HG03280 (cell line): ENCODE measurements around the gene TRIO.
"Not testable (repeated sequence)": the region's sequence is repeated elsewhere in the genome, so short reads cannot be mapped to it uniquely, and the experiment has no call there.

Source experiments
- ATAC-seq: cut with Tn5 transposase; IDR thresholded peaks from one replicate; pipeline ENCODE4 v1.9.1; 2021; ENCODE audit warnings: mild to moderate bottlenecking, moderate library complexity; ENCODE audit not compliant: unreplicated experiment

Gene TRIO

DNA sequence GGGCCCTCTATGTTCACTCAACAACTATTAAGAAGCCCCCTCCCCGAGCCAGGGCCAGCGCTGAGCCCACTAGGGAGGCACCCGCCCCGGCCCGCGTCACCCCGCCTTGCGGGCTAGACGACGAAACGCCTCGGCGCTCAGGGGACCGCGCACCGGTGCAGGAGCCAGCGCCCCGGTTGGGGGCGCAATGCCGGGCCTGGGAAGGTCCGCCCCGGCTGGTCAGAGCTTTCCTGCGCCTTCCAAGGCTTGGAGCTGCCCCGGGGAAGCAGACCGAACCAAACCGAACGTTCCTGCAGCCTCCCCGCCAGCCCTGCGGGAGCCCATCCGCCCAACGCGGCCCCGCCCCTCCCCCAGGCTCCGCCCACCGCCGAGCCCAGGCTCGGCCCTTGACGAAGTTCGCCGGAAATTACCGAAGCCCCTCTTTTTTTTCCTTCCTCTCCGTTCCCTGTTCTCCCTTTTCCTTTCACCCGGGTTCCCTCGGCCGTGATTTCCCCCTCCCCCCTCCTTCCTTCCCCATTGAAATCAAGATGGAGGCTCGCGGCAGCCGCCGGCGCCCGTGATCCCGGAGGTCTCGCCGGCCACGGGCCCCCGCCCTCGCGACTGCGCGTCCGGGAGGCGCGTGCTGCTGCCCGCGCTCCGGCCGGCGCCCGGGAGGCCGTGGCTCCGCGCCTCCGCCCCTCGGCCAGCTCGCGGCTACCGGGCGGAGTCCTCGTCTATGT, at the start of gene TRIO:
Gene TRIO, plus strand, starts transcription at position 516 of the 719 bp plus-strand sequence. CDS start 384 bp downstream, outside the sequence.
- peak; percentile 45 for ATAC-seq

DNA sequence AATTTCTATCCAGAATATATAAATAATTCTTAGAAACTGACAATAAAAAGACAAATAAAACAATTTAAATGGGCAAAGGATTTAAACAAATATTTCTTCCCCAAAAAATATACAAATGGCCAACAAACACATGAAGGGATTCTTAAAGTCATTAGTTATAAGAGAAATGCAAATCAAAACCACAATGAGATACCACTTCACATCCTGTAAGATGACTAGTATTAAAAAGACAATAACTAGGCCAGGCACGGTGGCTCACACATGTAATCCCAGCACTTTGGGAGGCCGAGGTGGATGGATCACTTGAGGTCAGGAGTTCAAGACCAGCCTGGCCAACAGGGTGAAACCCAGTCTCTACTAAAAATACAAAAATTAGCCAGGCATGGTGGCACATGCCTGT, 45.8 kb upstream of the TRIO start:
- ATAC-seq, result not testable (repeated sequence)

DNA sequence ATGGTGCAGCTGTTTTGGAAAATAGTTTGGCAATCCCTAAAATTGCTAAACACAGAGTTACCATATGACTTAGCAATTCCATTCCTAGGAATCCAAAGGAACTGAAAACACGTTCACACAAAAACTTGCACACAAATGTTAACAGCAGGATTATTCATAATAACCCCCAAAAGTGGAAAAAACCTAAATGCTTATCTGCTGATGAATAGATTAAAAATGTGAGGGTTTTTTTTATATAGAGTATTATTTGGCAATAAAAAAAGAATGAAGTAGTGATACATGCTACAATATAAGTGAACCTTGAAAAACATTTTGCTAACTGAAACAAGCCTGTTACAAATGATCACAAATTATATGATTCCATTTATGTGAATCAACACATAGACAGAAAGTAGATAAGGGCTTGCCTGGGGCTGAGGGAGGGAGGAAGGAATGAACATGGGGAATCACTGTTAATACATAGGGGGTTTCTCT, 45.1 kb upstream of the TRIO start:
- ATAC-seq, result no peak

DNA sequence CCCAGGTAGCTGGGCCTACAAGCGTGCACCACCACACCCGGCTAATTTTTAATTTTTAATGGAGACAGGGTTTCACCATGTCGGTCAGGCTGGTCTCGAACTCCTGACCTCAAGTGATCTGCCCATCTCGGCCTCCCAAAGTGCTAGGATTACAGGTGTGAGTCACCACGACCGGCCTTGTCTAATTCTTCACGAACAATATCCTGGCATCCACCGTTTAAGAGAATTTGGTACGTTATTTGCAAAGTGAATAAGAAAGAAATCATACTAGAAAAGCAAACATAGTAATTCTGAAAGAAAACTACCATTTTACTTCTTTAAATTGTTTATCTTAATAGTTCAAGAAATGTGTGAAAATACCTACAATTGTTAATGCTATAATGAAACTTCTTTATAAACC, 42.9 kb upstream of the TRIO start:
- no peak for ATAC-seq

DNA sequence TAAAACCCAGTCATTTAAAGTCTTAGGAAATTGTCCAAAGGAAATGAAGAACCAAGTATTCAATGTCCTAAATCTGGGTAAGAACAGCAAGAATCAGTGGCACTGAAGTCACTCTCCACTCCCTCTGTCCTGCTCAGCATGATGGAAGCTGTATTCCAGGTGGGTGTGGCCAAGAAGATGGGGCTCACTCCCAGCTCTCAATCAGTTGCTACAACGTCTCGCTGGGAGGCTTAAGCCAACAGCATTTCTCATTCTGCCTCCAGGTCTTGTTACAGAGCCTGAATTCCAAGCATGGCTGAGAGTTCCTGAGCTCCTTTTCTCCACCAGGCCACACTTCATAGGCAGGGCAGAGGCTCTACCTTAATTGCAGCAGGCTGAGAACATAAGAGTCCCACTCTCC, 41.2 kb upstream of the TRIO start:
- no peak for ATAC-seq

DNA sequence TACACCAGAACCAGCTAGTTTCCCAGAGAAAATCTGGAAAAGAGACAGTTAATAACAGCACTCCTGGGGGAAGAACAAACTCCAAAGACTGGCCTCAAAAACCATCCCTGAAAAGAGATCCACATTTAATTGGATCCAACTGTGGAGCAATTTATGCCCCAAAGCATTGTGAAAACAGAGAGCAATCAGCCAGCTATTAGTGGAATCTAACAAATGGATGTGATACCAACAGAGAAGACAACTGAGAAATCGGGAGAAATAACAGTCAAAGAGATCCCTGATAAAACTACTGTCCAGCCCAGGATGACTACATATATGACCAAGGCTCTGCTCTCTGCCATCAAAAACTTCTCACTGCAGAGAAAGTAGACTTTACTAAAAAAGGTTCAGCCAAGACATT, 40.5 kb upstream of the TRIO start:
- no peak for ATAC-seq

DNA sequence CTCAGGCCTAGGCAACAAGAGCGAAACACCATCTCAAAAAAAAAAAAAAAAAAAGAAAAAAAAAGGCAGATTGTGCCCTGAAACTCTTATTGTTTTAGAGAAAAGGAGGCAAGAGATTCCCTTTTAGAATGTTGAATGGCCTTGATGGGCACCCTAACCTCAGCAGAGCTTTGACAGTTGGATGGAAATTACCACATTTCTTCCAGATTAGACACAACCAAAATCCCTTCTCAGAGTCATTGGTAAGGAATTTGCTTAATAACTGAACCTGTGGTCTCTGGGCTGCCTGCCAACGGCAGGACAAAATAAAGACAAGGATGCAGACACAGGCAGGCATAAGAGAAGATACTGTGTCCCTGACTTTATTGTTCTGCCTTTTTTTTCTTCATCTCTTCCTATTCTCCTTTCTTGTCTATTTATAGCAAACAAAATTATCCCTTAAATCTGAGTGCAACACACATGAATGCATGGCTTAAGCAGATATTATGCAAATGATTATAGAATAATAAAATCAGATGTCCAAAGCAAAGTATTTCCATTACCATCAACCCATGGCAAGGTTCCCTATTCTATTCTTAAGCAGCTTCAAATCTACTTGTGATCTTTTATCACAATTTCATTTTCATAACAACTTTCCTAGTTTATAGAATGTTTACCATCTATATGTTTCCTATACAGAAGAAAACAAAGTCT, 37.3 kb upstream of the TRIO start:
- no peak for ATAC-seq

DNA sequence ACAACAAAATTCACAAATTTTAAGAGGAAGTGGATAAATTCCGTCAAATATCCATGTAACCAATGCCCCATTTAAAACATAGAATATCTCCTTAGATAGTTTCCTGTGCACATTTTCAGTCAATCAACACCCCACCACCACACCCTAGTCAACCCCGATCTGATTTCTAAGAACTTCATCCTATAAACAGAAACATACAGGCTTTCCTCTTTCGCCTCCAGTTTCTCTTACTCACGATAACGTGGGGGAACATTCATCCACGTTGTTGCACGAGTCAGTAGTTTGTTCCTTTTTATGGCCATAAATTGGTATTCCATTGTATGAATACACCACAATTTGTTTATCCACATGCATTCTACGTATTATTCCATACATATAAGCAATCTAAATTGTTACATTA, 35.6 kb upstream of the TRIO start:
- no peak for ATAC-seq

DNA sequence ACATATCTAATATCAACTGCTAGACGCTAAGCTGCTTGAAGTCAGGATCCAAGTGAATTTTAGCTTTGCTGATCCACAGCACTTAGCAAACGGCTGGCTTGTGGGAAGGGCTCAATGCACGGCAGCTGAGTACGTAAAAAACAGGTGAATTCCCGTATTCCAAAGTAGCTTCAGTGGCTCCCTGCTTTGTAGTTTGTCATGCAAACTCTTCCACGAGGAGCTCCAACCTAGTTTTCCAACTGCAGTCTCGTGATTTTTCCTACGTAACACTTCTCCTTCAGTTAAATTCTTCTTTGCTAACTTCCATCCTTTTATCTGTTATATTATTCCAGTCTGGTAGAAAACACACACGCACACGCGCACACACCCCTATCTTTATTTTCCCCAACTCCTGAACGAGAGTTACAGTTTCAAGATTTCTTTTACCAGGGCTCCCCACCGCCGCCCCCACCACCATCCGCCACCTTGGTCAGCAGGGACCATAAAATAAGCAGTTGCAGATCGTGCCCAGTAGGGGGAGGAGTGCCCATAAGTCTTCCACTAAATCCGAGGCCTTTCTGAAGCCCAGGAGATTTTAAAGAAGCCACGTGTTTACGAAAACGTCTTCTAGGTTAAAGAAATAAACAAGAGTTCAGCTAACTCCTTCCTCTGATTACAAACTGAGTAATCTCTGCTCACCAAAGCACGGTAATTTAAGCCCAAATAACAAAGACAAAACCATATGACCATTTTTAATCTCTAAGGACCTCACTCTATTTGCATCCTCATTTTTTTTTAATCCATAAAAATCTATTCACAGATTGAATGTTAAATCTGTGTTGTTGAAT, 34.8 kb upstream of the TRIO start:
- ATAC-seq, result peak; percentile 78

DNA sequence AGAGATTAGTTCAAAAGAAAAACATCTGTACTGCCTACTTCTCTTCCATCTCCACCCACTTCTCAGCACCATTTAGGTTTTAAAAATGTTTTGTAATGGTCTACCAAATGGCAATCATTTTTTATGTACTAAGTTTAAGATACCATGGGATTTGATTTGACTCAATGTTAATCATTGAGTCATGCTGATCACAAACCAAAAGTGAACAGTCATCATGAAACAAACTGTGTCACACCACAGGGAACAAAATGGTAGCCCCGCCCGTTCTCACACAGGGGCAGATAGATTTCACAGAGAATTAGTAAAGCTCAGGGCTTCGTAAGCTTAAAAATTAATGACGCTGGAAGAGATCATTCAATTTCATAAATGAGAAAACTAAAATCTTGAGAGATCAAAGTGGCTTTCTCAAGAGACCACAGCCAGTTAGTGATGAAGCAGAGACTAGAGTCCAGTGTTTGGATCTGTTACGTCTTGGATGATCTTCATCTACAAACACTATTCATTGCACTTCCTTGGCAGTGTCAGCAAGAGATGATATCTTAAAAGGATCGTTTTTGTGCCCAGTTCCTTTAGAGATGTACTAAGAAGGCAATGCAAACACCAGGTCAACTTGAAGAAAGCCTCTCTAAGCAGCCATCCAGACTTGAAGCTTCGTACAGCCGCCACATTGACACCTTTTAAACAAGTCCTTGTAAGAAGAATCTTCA, 33.9 kb upstream of the TRIO start:
- ATAC-seq, result peak; percentile 75

DNA sequence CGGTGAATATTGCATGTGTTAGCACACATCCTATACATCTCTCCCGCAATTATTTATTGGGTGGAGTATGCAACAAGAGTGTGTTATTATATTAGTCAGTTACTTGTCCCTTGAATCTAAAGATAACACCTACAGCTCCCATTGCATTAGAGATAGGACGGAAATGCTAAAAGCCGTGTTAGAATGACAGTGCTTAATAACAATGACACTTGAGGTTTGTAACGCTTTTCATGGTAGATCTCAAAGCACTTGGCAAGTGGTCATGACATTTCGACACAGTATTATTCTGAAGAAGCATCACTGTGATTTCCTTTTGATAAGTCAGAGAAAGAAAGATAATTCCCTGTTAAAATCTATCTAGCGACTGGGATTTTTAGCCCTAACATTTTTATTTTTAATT, 33.4 kb upstream of the TRIO start:
- no peak for ATAC-seq

DNA sequence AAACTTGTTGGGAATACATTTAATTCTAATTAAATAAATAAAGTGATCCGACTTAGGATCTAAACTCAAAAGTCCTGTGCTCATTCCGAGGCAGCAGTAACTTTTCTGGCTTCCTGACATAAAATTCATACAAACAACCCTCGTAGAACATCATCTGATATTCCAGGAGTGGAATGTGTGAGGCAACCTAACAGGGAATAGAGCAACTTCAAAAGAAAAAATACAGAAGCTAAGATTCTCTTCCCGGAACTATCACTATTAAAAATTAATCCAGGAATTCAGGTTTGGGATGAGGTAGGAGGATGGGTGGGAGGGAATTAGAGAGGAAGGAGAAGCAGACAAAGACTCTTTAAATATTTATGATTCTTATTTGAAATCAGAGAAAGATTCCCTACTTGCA, 32.9 kb upstream of the TRIO start:
- ATAC-seq, result no peak

DNA sequence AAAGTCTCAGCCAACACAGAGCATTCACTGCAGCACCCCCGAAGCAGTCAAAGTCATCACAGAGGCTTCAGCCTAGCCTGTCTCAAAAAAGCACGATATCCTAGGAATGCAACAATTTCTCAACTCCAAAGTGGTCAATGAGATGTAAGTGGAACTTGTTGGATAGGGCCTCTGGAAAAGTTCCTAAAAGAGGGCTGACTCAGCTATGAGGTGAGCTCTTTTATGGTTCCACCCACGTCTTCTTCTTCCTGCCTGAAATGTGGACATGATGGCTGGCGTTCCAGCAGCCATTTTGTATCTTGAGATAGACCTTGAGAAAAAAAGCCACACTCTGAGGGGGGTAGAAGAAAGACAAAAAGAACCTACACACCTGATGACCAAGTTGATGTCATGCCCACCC, 32.5 kb upstream of the TRIO start:
- ATAC-seq, result no peak

DNA sequence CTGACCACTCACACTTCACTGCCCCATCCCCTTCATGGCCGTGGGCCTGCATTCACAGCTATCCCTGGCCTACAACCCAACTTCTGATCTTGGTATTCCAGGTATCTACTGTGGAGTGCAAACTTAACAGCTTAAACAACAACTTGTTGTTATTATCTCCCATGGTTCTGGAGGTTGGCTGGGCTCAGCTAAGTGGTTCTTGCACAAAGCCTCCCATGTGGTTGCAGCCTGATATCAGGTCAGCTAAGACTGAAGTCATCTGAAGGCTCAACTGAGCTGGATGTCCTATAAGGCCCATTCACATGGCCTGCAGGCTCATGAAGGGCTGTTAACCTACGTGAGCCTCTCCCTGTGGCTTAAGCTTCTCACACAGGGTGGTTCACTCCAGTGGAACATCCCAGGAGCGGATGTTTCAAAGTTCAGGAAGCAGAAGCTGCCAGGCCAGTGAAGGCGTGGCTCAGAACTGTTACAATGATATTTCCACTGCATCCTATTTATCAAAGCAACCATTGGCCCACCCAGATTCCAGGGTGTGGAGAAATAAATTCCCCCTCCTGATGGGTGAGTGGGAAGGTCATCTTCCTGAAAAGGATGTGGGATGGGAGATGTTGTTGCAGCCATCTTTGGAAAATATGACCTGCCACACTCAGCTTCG, 30.0 kb upstream of the TRIO start:
- no peak for ATAC-seq

DNA sequence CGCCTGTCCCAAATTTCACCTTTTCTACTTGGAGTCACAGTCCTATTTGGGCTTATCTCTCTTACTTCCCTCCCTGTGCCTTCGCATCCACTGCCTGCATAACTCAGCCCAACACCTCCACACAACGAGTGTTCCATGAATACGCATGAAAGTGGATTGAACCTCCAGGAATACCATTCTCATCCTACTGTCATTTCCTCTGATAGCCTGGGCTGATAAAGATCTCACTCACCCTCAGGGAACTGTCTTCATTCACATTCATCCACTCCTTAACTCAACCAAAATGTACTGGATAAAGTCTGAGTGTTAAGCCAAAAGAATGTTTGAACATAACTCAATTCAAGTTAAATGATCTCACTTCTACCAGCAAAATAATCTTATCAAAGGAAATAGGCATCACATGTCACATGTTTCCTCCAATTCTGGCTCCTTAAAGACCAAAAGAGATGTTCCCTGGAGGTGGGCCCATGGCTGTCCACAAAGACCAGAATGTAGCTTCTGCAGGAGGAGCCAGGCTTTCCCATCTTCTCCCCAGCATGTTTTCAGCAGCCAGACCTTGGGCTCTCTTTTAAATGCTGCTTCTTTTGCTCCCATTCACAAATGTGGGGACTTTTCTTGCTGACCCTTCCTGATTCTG, 28.4 kb upstream of the TRIO start:
- ATAC-seq, result no peak

DNA sequence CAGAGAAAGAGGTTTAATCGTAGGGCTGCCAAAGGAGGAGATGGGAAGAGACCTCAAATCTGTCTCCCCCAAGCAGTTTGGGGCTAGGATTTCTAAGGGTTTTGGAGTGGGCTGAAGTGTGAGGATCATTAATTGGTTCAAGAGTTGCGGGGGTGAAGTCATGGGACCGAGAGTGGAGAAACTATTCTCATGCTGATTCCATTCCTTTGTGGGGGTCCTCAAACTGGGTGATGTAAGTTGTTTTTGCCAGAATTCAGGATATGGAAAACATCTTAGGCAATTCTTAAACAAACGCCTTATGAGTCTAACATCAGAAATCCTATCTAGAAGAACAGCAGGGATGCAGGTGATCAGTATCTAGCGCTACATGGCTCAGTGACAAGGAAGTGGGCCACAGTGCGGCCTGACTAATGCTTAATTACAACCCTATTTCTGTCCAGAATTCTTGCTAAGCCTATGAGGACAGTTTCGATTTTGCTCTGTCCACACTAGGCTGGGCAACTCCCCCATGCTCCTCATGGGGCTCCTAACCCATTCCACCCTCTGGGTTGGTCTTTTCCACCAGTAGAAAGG, 27.7 kb upstream of the TRIO start:
- ATAC-seq, result no peak

DNA sequence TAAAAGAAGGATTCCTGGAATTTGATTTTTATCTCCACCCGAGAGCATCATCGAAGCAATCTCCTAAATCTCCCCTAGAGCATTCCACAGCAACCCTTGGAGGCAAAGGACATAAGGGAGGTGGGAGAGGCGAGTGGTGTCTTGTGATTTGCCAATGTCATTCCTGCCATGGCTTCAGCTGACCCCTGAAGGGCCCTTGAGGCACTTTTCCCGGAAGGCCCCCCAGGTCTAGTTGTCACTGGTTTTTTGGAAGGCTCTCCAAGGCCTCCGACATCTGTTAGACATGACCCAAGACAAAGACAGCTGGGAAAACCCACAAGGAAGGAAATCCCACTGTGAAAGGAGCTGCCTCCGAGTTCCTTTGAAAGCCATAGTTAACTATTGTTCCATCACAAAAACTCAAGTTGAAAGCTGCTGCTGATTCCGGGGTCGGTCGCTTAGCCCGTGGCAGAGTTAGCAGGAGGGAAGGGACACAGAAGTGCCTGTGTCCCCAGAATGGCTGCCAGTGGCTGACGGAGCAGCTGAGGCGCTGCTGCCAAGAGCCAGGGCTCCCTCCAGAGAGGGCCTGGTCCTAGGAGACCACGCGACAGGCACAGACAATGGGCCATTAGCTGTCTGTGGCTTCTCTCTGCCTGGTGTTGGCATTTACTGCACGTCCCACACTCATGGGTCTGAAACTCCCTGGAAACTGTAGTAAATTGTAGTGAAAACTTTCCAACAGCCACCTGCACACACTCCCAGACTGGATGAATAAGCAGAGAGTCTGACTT, 24.4 kb upstream of the TRIO start:
- ATAC-seq, result no peak

DNA sequence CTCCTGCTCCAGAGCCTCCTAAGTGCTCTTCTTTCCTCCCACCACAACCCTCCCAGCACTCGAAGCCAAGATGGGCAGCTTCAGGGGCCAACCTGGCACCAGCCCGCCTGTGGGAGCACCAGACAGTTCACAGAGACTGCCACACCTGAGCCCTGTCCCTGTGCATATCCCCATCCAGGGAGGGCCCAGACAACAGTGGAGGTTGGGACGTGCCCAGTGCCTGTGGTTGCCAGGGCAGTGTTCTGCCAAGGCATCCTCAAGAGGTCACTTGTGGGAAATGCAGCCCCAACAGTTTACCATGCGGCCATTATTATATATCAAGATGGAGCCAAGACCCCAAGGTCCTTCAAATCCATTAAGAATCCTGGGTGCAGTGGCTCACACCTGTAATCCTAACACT, 23.0 kb upstream of the TRIO start:
- no peak for ATAC-seq

DNA sequence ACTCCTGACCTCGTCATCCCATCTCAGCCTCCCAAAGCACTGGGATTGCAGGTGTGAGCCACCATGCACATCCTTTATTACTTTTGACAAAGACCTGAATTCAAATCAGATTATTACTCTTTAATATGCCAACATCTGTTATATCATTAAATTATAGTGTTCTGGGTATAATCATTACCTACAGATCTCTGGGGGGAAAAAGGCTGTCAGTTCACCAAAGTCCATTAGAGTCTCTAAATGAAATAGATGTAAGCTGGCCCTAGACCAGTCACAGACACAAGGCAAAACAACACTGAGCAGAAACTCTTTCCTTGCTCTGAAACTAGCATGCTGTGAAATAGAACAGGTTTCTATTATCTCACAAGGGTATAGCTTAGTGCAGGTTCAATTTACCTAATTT, 21.6 kb upstream of the TRIO start:
- no peak for ATAC-seq
